Keratinocyte (primary cell): ENCODE data around the gene FAM3A. TPM values are rescaled to one million over a fixed set of nuclear protein-coding genes. Genes with fewer than 3 reads are reported as not detected.

Source experiments
- DNase-seq: peaks from one replicate; pipeline ENCODE4 v3.0.0-alpha.2; 2011; ENCODE audit warnings: low read depth, missing footprints, low spot score
- FAIRE-seq: peaks from 2 replicates; lab custom pipeline; 2011; peaks lifted over from hg19 to GRCh38; lab: Jason Lieb, UNC
- H2AFZ ChIP-seq: 2 replicates; pipeline ENCODE4 v1.6.0; 2012; ENCODE audit warnings: low read length, control low read depth, inconsistent platforms; ENCODE audit not compliant: control insufficient read depth
- H3K27ac ChIP-seq: 2 replicates; pipeline ENCODE4 v1.5.1; 2011; ENCODE audit warnings: low read length; ENCODE audit not compliant: control insufficient read depth, insufficient read depth
- H3K27me3 ChIP-seq: 3 replicates; pipeline ENCODE4 v1.6.0; 2011; ENCODE audit warnings: low read length; ENCODE audit not compliant: control insufficient read depth, insufficient read depth; ENCODE audit errors: extremely low read depth
- H3K36me3 ChIP-seq, 2 experiments: 2 replicates in 1 of 2; 3 replicates in 1 of 2; pipeline ENCODE4 v1.5.1; 2011; ENCODE audit warnings: low read length in 2 of 2, mild to moderate bottlenecking in 1 of 2; ENCODE audit not compliant: control insufficient read depth in 2 of 2, insufficient read depth in 2 of 2; ENCODE audit errors: extremely low read depth in 1 of 2
- H3K4me1 ChIP-seq: 3 replicates; pipeline ENCODE4 v1.5.1; 2011; ENCODE audit warnings: low read length; ENCODE audit not compliant: control insufficient read depth, insufficient read depth; ENCODE audit errors: extremely low read depth
- H3K4me2 ChIP-seq: 3 replicates; pipeline ENCODE4 v1.6.0; 2011; ENCODE audit warnings: low read depth, low read length; ENCODE audit not compliant: control insufficient read depth, insufficient read depth; ENCODE audit errors: extremely low read depth
- H3K4me3 ChIP-seq, 3 experiments: fragments of 200-600 bp in 1 of 3; sonication (generic) in 1 of 3; 2 replicates in 2 of 3; 3 replicates in 1 of 3; pipeline ENCODE4 v1.5.1; 2011 to 2016; ENCODE audit warnings: low read length in 3 of 3, mild to moderate bottlenecking in 3 of 3, control low read depth in 2 of 3, inconsistent platforms in 1 of 3, low read depth in 1 of 3, mixed read lengths in 1 of 3, mixed run types in 1 of 3, moderate library complexity in 1 of 3; ENCODE audit not compliant: control insufficient read depth in 2 of 3, insufficient read depth in 2 of 3; ENCODE audit errors: extremely low read depth in 1 of 3
- H3K79me2 ChIP-seq: 2 replicates; pipeline ENCODE4 v1.6.0; 2012; ENCODE audit warnings: low read length; ENCODE audit not compliant: control insufficient read depth, insufficient read depth
- H3K9ac ChIP-seq: 3 replicates; pipeline ENCODE4 v1.6.0; 2011; ENCODE audit warnings: low read length; ENCODE audit not compliant: control insufficient read depth, insufficient read depth; ENCODE audit errors: extremely low read depth
- H3K9me1 ChIP-seq: 3 replicates; pipeline ENCODE4 v1.6.0; 2011; ENCODE audit warnings: low read length; ENCODE audit not compliant: control insufficient read depth, insufficient read depth; ENCODE audit errors: extremely low read depth
- H3K9me3 ChIP-seq: 2 replicates; pipeline ENCODE4 v1.5.1; 2012; ENCODE audit warnings: low read depth, low read length; ENCODE audit not compliant: control insufficient read depth
- H4K20me1 ChIP-seq: 3 replicates; pipeline ENCODE4 v1.6.0; 2011; ENCODE audit warnings: low read length; ENCODE audit not compliant: control insufficient read depth, insufficient read depth; ENCODE audit errors: extremely low read depth
- CTCF ChIP-seq, 3 experiments: IDR thresholded peaks in 1 of 3; conservative IDR thresholded peaks in 1 of 3; optimal IDR thresholded peaks in 1 of 3; 2 replicates in 2 of 3; 3 replicates in 1 of 3; pipeline versions ENCODE3 to v1.5.1; 2011; ENCODE audit warnings: low read length in 3 of 3, mild to moderate bottlenecking in 3 of 3, moderate library complexity in 2 of 3, control low read depth in 1 of 3, inconsistent platforms in 1 of 3; ENCODE audit not compliant: insufficient read depth in 2 of 3; ENCODE audit errors: extremely low read depth in 1 of 3
- EZH2 ChIP-seq: IDR thresholded peaks from one replicate; pipeline ENCODE4 v1.6.1; 2012; ENCODE audit warnings: inconsistent platforms, mild to moderate bottlenecking, low read length, moderate library complexity
- dilution Hi-C: fragments of 300-500 bp; cut with MboI; formaldehyde crosslinking; loops from one replicate; pipeline ENCODE4 v1.7.0; 2020; ENCODE audit warnings: low sequenced_read_pairs; ENCODE audit not compliant: extremely low pct_ligation_motif_present
- polyA plus RNA-seq, 5 experiments: library from polyadenylated mRNA; depleted of rRNA in 3 of 5; stranded (reverse) in 3 of 5; stranded (forward) in 1 of 5; unstranded in 1 of 5; fragments of >200 nt; gene quantifications; 1 replicate in 1 of 5; 2 replicates in 3 of 5; 3 replicates in 1 of 5; pipeline versions ENCODE4 v1.2.1 to v1.2.3, GENCODE V29; 2011 to 2012; ENCODE audit warnings: missing spikeins in 2 of 5, low read depth in 1 of 5, low replicate concordance in 1 of 5

Gene FAM3A
- polyA plus RNA-seq, 1 donor (not counting 4 experiments of a cell fraction or from before 2014, with no cell fraction given) = 15.8 TPM

- DNase-seq = no peak
- TF ChIP-seq CTCF (optimal IDR thresholded peaks at IDR 0.05 in 1 of 3, IDR thresholded peaks at IDR 0.05 in 1 of 3, conservative IDR thresholded peaks at IDR 0.05 in 1 of 3; ENCODE audit: extremely low read depth in 1 of 3, insufficient read depth in 2 of 3, low read length in 3 of 3) (no peak), EZH2 (no peak)
Measured at GRCh38 chrX:154466907-154467306, 49.1 kb downstream of the FAM3A start.

GRCh38 chrX:154466036-154466435, 50.0 kb downstream of the FAM3A start:
- dilution Hi-C loops = no loop called here
- Histone ChIP-seq H2AFZ (no peak overlapping the region), H4K20me1 (no peaks in the 10 kb centered on the region), H3K9me1 (no peaks in the 10 kb centered on the region), H3K9me3 (no peaks in the 10 kb centered on the region), H3K27me3 (no peaks in the 10 kb centered on the region), H3K4me3 (no peak overlapping the region), H3K79me2 (no peaks in the 10 kb centered on the region), H3K36me3 (peaks cover 0 to 6% of the 10 kb centered on the region in 2 experiments), H3K9ac (no peak overlapping the region), H3K27ac (no peak overlapping the region), H3K4me2 (no peak overlapping the region), H3K4me1 (no peaks in the 10 kb centered on the region)
- TF ChIP-seq CTCF (optimal IDR thresholded peaks at IDR 0.05 in 1 of 3, IDR thresholded peaks at IDR 0.05 in 1 of 3, conservative IDR thresholded peaks at IDR 0.05 in 1 of 3; ENCODE audit: extremely low read depth in 1 of 3, insufficient read depth in 2 of 3, low read length in 3 of 3) = no peak
- DNase-seq (no peak), FAIRE-seq (no peak)

More at GRCh38 chrX:154466907-154467306, 49.1 kb downstream of the FAM3A start:
- H4K20me1 ChIP-seq = no peaks in the 10 kb centered on the region
- no peak overlapping the region for H3K4me3 ChIP-seq
- no peak overlapping the region for H2AFZ ChIP-seq
- no peaks in the 10 kb centered on the region for H3K79me2 ChIP-seq
- H3K27me3 ChIP-seq = no peaks in the 10 kb centered on the region
- dilution Hi-C loops = no loop called here
- no peak overlapping the region for H3K9ac ChIP-seq
- H3K4me2 ChIP-seq = no peak overlapping the region
- FAIRE-seq = no peak
- H3K9me1 ChIP-seq = no peaks in the 10 kb centered on the region
- H3K4me1 ChIP-seq = no peaks in the 10 kb centered on the region
- peaks cover 0 to 5% of the 10 kb centered on the region in 2 experiments for H3K36me3 ChIP-seq
- H3K27ac ChIP-seq = no peak overlapping the region
- peaks cover 2% of the 10 kb centered on the region for H3K9me3 ChIP-seq
